Astrocyte of the hippocampus (primary cell): Measurements from ENCODE around the gene EEFSEC.

ENCODE experiments used
- DNase-seq: peaks from one replicate; pipeline ENCODE4 v3.0.0; 2011; ENCODE audit warnings: low read depth, low spot score

EEFSEC gene

GRCh38 chr3:128388932-128389331 lies 235.7 kb downstream of the EEFSEC start:
- DNase-seq: no peak

- no peak for DNase-seq
These were observed 237.6 kb downstream of the EEFSEC start for GRCh38 chr3:128390867-128391266.

DNA sequence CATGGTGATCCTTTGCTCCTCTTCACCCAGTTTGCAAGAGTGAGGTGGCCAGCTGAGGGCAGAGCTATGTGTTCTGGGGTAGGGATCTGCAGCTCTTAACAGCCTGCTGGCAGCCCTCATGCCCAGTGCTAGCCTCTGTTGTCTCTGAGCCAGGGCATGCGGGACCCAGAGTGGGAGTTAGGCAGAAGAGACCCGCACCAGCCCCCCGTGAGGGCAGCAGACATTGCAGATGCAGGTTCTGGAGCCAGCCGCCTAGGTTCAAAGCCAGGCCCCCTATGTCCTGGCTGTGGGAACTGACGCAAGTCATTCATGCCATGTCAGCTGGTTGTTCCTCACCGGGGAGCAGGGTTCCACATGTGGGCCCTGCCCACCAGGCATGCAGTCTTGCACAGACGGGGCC lies 238.7 kb downstream of the EEFSEC start:
- DNase-seq: no peak

- no peak for DNase-seq
These were observed 239.7 kb downstream of the EEFSEC start for GRCh38 chr3:128392818-128393544.

DNA sequence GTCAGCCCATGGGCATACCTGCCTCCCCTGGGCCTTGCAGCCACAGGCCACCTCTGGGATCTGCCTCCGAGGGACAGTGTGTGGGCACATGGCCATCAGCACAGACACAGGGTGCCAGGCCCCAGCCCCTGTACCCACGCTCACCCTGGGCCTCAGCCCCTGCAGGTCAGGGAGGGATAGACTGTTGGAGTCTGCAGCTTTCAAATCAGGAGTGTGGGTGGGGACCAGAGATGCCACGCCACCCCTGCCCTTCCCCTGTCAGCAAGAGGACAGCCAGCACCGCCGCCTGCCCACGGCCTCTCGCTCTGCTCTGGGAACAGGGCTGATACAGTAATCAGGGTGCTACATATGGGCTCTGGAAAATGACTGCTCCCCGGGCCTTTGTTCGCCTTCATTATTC lies 240.8 kb downstream of the EEFSEC start:
- no peak for DNase-seq

GRCh38 chr3:128395046-128395445 lies 241.8 kb downstream of the EEFSEC start:
- no peak for DNase-seq

- peak; percentile 79 for DNase-seq
These were observed 242.3 kb downstream of the EEFSEC start for GRCh38 chr3:128395500-128396162.

DNA sequence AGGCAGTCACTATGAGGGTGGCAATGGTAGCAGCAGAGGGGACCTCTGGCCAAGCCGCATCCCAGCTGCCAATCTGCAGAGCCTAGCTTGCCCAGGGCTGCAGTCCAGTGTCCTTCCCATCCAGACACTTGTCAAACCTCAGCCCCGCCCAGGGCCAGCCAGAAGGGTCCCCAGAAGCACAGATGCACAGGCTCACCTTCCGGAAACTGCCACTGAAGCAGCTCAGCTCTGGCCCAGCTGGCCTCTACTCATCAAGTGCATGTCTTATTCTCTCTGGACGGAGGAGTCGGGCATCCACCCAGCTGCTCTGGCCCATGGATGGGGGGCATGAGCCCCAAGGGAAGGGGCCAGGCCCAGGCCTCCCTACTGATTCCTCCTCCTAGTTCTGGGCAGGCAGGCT lies 244.2 kb downstream of the EEFSEC start:
- no peak for DNase-seq

GRCh38 chr3:128398586-128398985 lies 245.3 kb downstream of the EEFSEC start:
- no peak for DNase-seq

DNA sequence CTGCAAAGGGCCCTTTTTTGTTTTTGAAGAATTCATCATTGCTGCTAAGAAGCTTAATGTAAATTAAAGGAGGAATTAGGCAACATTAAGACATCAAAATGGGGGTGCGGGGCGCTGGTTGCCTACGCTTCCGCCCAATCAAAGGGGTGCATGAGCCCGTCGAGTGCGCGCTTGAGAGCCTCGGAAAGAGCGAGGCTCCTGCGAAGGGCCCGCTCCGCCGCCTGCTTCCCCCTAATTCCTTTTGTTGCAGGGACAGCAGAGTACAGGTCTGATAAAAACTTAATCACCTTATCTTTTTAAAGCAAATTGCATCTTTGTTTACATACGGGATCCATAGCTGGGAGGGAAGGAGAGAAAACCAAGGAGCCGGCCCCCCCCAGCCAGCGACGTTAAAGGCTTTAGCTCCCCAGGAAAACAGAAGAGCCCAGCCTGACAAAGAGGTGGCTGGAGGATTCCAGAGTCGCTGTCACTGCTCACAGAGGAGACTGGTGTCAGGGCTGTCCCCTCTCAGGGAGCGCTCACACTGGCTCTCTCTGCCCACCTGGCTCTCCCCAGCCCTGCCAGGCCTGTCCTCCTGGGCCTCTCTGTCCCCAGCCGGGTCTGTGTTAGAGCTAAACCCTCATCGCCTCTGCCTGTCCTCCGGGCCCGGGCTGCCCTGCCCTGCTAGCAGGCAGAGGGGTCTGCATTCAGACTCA lies 246.1 kb downstream of the EEFSEC start:
- no peak for DNase-seq

GRCh38 chr3:128400671-128401070 lies 247.4 kb downstream of the EEFSEC start:
- DNase-seq: no peak

GRCh38 chr3:128402319-128402718 lies 249.0 kb downstream of the EEFSEC start:
- no peak for DNase-seq

- DNase-seq: no peak
These were observed 249.7 kb downstream of the EEFSEC start for GRCh38 chr3:128402998-128403397.

DNA sequence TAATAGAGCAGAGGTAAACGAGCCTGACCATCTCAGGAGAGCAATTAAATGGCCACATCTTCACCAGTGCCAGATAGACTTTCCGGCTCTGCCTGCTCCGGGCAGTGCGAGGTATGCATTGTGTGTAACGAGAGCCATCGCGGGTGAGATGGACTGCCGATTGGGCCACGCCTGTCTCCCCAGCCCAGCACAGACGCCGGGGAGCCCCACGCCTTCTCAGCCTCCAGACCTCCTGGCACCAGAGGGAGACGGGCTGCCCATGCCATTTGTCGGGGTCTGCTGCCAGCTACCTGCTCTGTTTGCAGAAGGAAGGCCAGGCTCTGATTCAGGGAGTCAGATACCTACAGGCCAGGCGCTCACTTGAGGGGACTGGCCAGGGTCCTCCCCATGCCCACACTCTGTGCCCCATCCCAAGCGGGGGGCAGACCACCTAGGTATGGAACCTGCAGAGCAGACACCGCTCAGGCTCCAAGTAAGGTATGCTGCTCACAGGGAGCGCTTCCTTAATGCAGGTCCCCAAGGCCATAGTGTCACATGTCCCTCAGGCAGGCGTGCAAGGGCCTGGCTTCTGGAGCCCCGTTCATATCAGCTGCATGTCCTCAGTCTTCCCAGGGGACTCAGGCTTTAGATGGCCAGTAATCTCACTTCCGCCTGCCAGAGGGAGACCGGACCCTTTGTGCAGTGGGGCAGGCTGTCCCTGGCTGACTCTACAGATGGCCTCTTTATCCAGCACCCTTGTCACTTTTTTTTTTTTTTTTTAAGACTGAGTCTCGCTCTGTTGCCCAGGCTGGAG lies 251.2 kb downstream of the EEFSEC start:
- DNase-seq: no peak

DNA sequence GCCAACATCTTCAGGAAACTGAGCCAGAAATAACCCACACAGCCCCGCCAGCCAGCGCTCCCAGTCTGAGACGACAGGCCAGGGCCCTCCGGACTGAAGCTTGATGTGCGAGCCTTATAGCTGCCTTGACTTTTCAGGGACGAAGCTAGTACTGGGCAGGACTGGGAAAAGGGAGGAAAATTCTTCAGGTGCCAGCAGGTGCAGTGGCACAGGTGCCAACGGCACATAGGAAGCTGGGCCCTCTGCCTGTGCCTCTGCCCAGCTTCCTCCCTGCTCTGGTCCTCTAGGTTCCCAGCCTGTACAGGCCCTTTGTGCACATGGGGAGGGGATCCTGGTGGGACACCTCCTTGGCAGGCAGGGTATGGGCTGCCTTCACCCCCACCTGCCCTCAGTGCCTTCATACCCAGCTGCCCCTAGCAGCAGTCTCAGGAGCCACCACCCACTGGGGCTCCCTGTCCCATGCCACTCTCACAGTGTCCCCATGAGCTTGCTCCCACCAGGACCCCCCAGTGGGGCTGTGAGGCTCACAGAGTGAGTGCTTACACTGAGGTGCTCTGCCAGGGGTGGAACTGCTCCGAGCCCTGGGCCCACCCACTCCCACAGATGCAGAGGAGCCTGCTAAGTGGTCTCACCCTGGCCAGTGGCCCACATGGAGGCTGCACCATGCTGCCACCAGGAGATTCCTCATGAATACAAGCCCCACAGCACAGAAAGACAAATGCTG lies 252.4 kb downstream of the EEFSEC start:
- DNase-seq: no peak

GRCh38 chr3:128407247-128407646 lies 254.0 kb downstream of the EEFSEC start:
- no peak for DNase-seq

GRCh38 chr3:128408012-128408692 lies 254.9 kb downstream of the EEFSEC start:
- no peak for DNase-seq

DNA sequence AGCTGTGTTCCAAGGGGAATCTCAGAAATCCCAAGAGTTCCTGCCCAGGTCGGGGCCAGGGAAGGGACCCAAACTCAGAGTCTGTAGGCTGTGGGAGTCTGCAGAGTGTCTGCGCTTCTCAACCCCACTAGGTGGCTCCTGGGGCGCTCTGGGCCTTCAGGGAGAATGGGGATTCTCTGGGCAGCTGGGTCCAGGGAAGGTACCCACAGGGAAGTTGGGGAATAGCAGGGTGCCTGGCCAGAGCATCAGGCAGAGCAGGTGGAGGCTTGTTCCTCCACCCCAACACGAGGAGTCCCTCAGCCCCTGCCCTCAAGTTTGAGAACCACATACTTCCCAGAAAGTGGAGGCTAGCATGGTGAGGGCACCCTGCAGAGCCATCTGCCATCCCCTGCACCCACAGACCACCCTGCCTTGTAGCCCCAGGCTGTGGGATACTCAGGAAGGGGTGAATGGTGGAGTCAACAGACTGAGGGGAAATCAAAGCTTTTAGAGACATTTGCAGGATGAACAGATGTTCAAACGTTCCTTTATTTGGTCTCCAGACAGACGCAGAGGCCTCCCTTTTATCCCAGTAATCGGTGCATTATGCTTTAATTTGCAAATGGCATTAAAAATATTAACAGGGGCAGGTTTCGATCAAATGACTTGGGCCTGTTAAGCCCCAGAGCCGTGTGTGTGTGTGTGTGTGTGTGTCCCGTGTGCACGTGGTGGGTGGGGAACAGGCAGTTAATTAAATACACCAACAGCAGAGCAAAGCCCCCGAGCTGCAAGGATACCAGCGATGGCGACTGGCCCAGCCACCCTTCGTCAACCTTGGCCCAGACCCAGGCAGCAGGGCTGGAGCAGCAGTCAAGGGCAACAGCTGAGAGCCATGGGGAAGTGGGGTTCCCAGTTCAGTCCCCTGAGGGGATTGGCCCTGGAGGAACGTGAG lies 255.7 kb downstream of the EEFSEC start:
- DNase-seq: no peak
